HG03521 (cell line): ENCODE results near the gene FGF2.

ENCODE experiments used
- ATAC-seq: cut with Tn5 transposase; IDR thresholded peaks from one replicate; pipeline ENCODE4 v1.9.1; 2021; ENCODE audit warnings: mild to moderate bottlenecking, moderate library complexity; ENCODE audit not compliant: unreplicated experiment

The FGF2 gene

GRCh38 chr4:122889726-122890125, 63.1 kb downstream of the FGF2 start:
- no peak for ATAC-seq

- no peak for ATAC-seq
These were observed 63.6 kb downstream of the FGF2 start for GRCh38 chr4:122890147-122890795.

GRCh38 chr4:122894827-122895226, 68.2 kb downstream of the FGF2 start:
- ATAC-seq = no peak

GRCh38 chr4:122895336-122895995, 68.8 kb downstream of the FGF2 start:
- no peak for ATAC-seq

- no peak for ATAC-seq
These were observed 69.6 kb downstream of the FGF2 start for GRCh38 chr4:122896270-122896669.

GRCh38 chr4:122898370-122899150, 71.9 kb downstream of the FGF2 start:
- no peak for ATAC-seq

GRCh38 chr4:122899682-122900081, 73.1 kb downstream of the FGF2 start:
- ATAC-seq = no peak

- no peak for ATAC-seq
These were observed 73.7 kb downstream of the FGF2 start for GRCh38 chr4:122900314-122900713.

GRCh38 chr4:122901247-122902010, 74.8 kb downstream of the FGF2 start:
- no peak for ATAC-seq

GRCh38 chr4:122903766-122904288, 77.2 kb downstream of the FGF2 start:
- no peak for ATAC-seq

- ATAC-seq = no peak
These were observed 80.3 kb downstream of the FGF2 start for GRCh38 chr4:122906859-122907305.

GRCh38 chr4:122908223-122908622, 81.6 kb downstream of the FGF2 start:
- no peak for ATAC-seq

- no peak for ATAC-seq
These were observed 83.1 kb downstream of the FGF2 start for GRCh38 chr4:122909683-122910082.

- ATAC-seq = no peak
These were observed 85.0 kb downstream of the FGF2 start for GRCh38 chr4:122911588-122911987.

- no peak for ATAC-seq
These were observed 86.4 kb downstream of the FGF2 start for GRCh38 chr4:122912810-122913575.

GRCh38 chr4:122914292-122914904, 87.8 kb downstream of the FGF2 start:
- ATAC-seq = no peak

- no peak for ATAC-seq
These were observed 88.3 kb downstream of the FGF2 start for GRCh38 chr4:122914938-122915337.

GRCh38 chr4:122917731-122918130, 91.1 kb downstream of the FGF2 start:
- no peak for ATAC-seq

- ATAC-seq = no peak
These were observed 93.8 kb downstream of the FGF2 start for GRCh38 chr4:122920473-122920872.

GRCh38 chr4:122921300-122921699, 94.7 kb downstream of the FGF2 start:
- no peak for ATAC-seq
